ENCODE measurements around the gene IGFBPL1. TPM values are rescaled to one million over a fixed set of nuclear protein-coding genes. Genes with fewer than 3 reads are reported as not detected.
"Not testable (repeated sequence)": the region's sequence is repeated elsewhere in the genome, so short reads cannot be mapped to it uniquely, and the experiment has no call there.

IGFBPL1 gene
- total and polyA plus RNA-seq, 4 donors = 0.23 to 2.4 (median 0.95) TPM

- Histone ChIP-seq H3K4me3 (no peak overlapping the region), H3K4me1 (ENCODE audit: control insufficient read depth in 5 of 5, insufficient read depth in 5 of 5, low read length in 5 of 5) (peaks cover 0 to 1% (median 0%) of the 10 kb centered on the region in 5 donors), H3K27ac (ENCODE audit: low read depth in 1 of 2, low read length in 1 of 2) (no peak overlapping the region), H3K36me3 (ENCODE audit: control insufficient read depth in 4 of 4, insufficient read depth in 4 of 4, low read length in 4 of 4) (no peaks in the 10 kb centered on the region), H3K9ac (ENCODE audit: insufficient read depth in 1 of 2, low read length in 2 of 2) (no peak overlapping the region), H3K9me3 (ENCODE audit: control insufficient read depth in 4 of 4, insufficient read depth in 3 of 4, low read length in 3 of 4) (peaks cover 0 to 7% (median 0%) of the 10 kb centered on the region in 4 donors), H3K27me3 (ENCODE audit: control insufficient read depth in 3 of 3, insufficient read depth in 3 of 3, low read length in 2 of 3) (no peaks in the 10 kb centered on the region)
- no peak for ATAC-seq (ENCODE audit: insufficient read depth, low FRiP score)
- TF ChIP-seq, protein P1, sequence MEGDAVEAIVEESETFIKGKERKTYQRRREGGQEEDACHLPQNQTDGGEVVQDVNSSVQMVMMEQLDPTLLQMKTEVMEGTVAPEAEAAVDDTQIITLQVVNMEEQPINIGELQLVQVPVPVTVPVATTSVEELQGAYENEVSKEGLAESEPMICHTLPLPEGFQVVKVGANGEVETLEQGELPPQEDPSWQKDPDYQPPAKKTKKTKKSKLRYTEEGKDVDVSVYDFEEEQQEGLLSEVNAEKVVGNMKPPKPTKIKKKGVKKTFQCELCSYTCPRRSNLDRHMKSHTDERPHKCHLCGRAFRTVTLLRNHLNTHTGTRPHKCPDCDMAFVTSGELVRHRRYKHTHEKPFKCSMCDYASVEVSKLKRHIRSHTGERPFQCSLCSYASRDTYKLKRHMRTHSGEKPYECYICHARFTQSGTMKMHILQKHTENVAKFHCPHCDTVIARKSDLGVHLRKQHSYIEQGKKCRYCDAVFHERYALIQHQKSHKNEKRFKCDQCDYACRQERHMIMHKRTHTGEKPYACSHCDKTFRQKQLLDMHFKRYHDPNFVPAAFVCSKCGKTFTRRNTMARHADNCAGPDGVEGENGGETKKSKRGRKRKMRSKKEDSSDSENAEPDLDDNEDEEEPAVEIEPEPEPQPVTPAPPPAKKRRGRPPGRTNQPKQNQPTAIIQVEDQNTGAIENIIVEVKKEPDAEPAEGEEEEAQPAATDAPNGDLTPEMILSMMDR (IDR thresholded peaks at IDR 0.05; ENCODE audit: control extremely low read depth, extremely low read depth) = no peak
- WGBS, 2 donors = 86 to 89% methylated on average over 6 of the region's 6 CpGs
- DNase-seq = no peak
These were observed 43.9 kb downstream of the IGFBPL1 start for GRCh38 chr9:38380230-38380871.

DNA sequence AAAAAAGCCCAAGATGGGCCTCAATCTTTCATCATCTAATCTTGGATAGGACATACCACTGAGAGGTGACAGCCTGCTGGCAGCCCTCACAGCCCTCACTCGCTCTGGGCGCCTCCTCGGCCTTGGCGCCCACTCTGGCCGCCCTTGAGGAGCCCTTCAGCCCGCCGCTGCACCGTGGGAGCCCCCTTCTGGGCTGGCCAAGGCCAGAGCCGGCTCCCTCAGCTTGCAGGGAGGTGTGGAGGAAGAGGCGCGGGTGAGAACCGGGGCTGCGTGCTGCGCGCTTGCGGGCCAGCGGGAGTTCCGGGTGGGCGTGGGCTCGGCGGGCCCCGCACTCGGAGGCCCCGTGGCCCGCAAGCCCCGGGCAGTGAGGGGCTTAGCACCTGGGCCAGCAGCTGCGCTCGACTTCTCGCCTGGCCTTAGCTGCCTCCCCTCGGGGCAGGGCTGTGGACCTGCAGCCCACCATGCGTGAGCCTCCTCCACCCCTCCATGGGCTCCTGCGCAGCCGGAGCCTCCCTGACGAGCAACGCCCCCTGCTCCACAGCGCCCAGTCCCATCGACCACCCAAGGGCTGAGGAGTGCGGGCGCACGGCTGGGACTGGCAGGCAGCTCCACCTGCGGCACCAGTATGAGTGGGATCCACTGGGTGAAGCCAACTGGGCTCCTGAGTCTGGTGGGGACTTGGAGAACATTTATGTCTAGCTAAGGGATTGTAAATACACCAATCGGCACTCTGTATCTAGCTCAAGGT lies 46.7 kb downstream of the IGFBPL1 start:
- not testable (repeated sequence) for H3K27ac ChIP-seq (ENCODE audit: low read depth in 1 of 2, low read length in 1 of 2); H3K4me1 ChIP-seq (ENCODE audit: control insufficient read depth in 5 of 5, insufficient read depth in 5 of 5, low read length in 5 of 5); DNase-seq; H3K9ac ChIP-seq (ENCODE audit: insufficient read depth in 1 of 2, low read length in 2 of 2); H3K36me3 ChIP-seq (ENCODE audit: control insufficient read depth in 4 of 4, insufficient read depth in 4 of 4, low read length in 4 of 4); H3K4me3 ChIP-seq; H3K27me3 ChIP-seq (ENCODE audit: control insufficient read depth in 3 of 3, insufficient read depth in 3 of 3, low read length in 2 of 3); ATAC-seq (ENCODE audit: insufficient read depth, low FRiP score); H3K9me3 ChIP-seq (ENCODE audit: control insufficient read depth in 4 of 4, insufficient read depth in 3 of 4, low read length in 3 of 4)
- WGBS, 2 donors = 97% methylated on average over 41 to 42 of the region's 42 CpGs

DNA sequence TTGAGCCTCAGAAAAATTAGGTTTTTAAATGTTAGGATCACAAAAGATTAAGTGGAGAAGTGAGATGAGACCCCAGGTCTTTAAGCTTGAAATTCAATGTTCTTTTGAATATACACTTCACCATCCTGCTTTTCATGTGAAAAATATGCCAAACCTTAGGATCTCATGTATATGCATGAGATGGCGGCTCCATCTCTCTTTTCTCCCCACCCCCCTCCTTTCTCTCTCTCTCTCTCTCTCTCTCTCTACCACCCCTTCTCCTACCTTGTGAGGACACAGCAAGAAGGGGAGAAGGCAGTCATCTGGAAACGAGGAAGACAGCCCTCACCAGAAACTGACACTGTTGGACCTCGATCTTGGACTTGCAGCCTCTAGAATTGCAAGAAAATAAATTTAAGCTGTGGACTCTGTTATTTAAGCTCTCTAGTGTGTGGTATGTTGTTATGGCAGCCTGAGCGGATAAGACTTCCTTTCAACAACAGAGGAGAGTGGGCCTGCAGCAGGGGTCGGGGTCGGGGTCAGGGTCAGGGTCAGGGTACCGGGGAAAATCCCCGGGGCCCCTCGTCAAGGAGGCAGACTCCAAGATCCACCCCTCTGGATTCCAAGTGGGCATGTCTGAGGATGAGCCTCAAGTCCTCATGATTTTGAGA lies 48.1 kb downstream of the IGFBPL1 start:
- H3K27me3 ChIP-seq (ENCODE audit: control insufficient read depth in 3 of 3, insufficient read depth in 3 of 3, low read length in 2 of 3) = no peaks in the 10 kb centered on the region
- H3K9me3 ChIP-seq (ENCODE audit: control insufficient read depth in 4 of 4, insufficient read depth in 3 of 4, low read length in 3 of 4) = peaks cover 0 to 2% (median 0%) of the 10 kb centered on the region in 4 donors
- H3K4me3 ChIP-seq = no peak overlapping the region
- H3K4me1 ChIP-seq (ENCODE audit: control insufficient read depth in 5 of 5, insufficient read depth in 5 of 5, low read length in 5 of 5) = peaks cover 0 to 1% (median 0%) of the 10 kb centered on the region in 5 donors
- ATAC-seq (ENCODE audit: insufficient read depth, low FRiP score) (no peak), DNase-seq (no peak)
- no peak overlapping the region for H3K9ac ChIP-seq (ENCODE audit: insufficient read depth in 1 of 2, low read length in 2 of 2)
- 69 to 77% methylated on average over 9 of the region's 9 CpGs for WGBS, 2 donors
- TF ChIP-seq, protein P1 (IDR thresholded peaks at IDR 0.05; ENCODE audit: control extremely low read depth, extremely low read depth) = no peak
- no peaks in the 10 kb centered on the region for H3K36me3 ChIP-seq (ENCODE audit: control insufficient read depth in 4 of 4, insufficient read depth in 4 of 4, low read length in 4 of 4)
- H3K27ac ChIP-seq (ENCODE audit: low read depth in 1 of 2, low read length in 1 of 2) = no peak overlapping the region

DNA sequence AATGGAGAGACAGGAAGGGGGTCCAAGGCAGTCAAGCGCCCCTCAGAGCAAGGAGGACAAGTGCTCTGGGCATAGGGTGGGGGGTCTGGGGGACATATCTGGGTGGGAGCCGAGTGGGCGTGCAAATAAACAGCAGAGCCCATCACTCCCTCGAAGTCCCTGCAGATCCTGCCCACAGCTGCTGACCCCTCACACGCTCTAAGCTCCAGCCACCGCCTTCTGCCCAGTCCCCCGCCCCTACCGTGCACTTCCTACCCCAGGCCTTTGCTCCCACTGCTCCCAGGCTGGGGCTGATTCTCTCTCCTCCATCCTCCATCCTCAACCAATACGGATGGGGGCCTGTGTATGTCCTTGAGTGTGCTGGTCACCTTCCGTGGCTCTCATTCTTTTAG lies 48.7 kb downstream of the IGFBPL1 start:
- ATAC-seq (ENCODE audit: insufficient read depth, low FRiP score) = no peak

More for the DNA sequence above, 48.7 kb downstream of the IGFBPL1 start:
- H3K9ac ChIP-seq (ENCODE audit: insufficient read depth in 1 of 2, low read length in 2 of 2) = no peak overlapping the region
- TF ChIP-seq, protein P1 (IDR thresholded peaks at IDR 0.05; ENCODE audit: control extremely low read depth, extremely low read depth) = no peak
- H3K4me1 ChIP-seq (ENCODE audit: control insufficient read depth in 5 of 5, insufficient read depth in 5 of 5, low read length in 5 of 5) = peaks cover 0 to 1% (median 0%) of the 10 kb centered on the region in 5 donors
- no peaks in the 10 kb centered on the region for H3K36me3 ChIP-seq (ENCODE audit: control insufficient read depth in 4 of 4, insufficient read depth in 4 of 4, low read length in 4 of 4)
- no peak overlapping the region for H3K4me3 ChIP-seq
- DNase-seq = no peak
- H3K27ac ChIP-seq (ENCODE audit: low read depth in 1 of 2, low read length in 1 of 2) = no peak overlapping the region
- peaks cover 0 to 3% (median 0%) of the 10 kb centered on the region in 4 donors for H3K9me3 ChIP-seq (ENCODE audit: control insufficient read depth in 4 of 4, insufficient read depth in 3 of 4, low read length in 3 of 4)
- no peaks in the 10 kb centered on the region for H3K27me3 ChIP-seq (ENCODE audit: control insufficient read depth in 3 of 3, insufficient read depth in 3 of 3, low read length in 2 of 3)
- 75 to 82% methylated on average over 10 of the region's 10 CpGs for WGBS, 2 donors
